Pancreas (tissue), 10 donors: ENCODE data around the gene CHRDL2. TPM values are rescaled to one million over a fixed set of nuclear protein-coding genes. Genes with fewer than 3 reads are reported as not detected.
A peak's percentile ranks its signal among the peaks of the same experiment; 100 is the strongest.

Experiments
- ATAC-seq, 4 donors: fragments of 200-7000 bp; cut with Tn5 transposase; one replicate each; pipeline versions ENCODE4 v1.8.0 to v1.9.1; 2020; ENCODE audit warnings: mild to moderate bottlenecking in 4 of 4, moderate library complexity in 4 of 4
- DNase-seq, 6 donors: peaks; one replicate each; pipeline ENCODE4 v3.0.0-alpha.2; 2020
- FAIRE-seq: peaks from 2 replicates; lab custom pipeline; 2012; peaks lifted over from hg19 to GRCh38; lab: Jason Lieb, UNC
- H3K27ac ChIP-seq, 4 donors: fragments of 200-600 bp; sonication (generic); 1 replicate in 3 of 4; 2 replicates in 1 of 4; pipeline versions ENCODE4 v1.5.0 to v1.8.0; 2020
- H3K27me3 ChIP-seq, 4 donors: fragments of 200-600 bp; one replicate each; pipeline ENCODE4 v1.8.0; 2021
- H3K36me3 ChIP-seq, 3 donors: fragments of 200-600 bp; sonication (generic) in 1 of 3; one replicate each; pipeline versions ENCODE4 v1.5.0 to v1.8.0; 2020 to 2021
- H3K4me1 ChIP-seq, 3 donors: fragments of 200-600 bp; one replicate each; pipeline ENCODE4 v1.8.0; 2021
- H3K4me3 ChIP-seq, 4 donors: fragments of 200-600 bp; sonication (generic) in 2 of 4; one replicate each; pipeline versions ENCODE4 v1.5.0 to v1.8.0; 2020 to 2021
- H3K9me3 ChIP-seq, 4 donors: fragments of 200-600 bp; one replicate each; pipeline ENCODE4 v1.8.0; 2021
- CTCF ChIP-seq, 4 donors: fragments of 200-600 bp; sonication (generic) in 3 of 4; IDR thresholded peaks; one replicate each; pipeline versions ENCODE4 v1.5.0 to v1.8.0; 2021; ENCODE audit warnings: antibody characterized with exemption in 4 of 4
- WGBS, 2 donors: extraction: QIAGEN DNeasy Blood & Tissue Kit; methylation state at CpG; one replicate each; pipeline ENCODE4 v1.1.7; 2013; 5-methylcytosine and 5-hydroxymethylcytosine counted together
- intact Hi-C, 3 donors: fragments of 100-400 bp; cut with DNase I; formaldehyde crosslinking; loops; one replicate each; pipeline versions ENCODE4 v1.11.1 to v1.14.2; 2022
- polyA plus RNA-seq, 2 donors: library from polyadenylated mRNA; stranded (reverse); fragments of 200-250 nt; gene quantifications; one replicate each; pipeline ENCODE4 v1.2.3, GENCODE V29; 2013
- total RNA-seq, 6 donors: library from RNA; stranded (reverse); fragmentation: NEBNext Ultra II Directional in 4 of 6; extraction: Animal tissue kit (Norgen Biotek cat#: 25700) in 4 of 6; gene quantifications; one replicate each; pipeline versions ENCODE4 v1.2.1 to v1.2.4, GENCODE V29; 2021 to 2023
- donor health status: healthy with polysubstance abuse.
- donor health status: DM: no; HTN: no; CAD: no; lungs with moderate emphysema.
- donor health status: DM: no; HTN: no; CAD: no.
- donor health status: control.
- donor health status: control.
- donor health status: Bipolar disorder and iron deficiency.
- donor health status: DM: yes; HTN: yes; CAD: no.
- donor health status: DM: no; HTN: no; CAD: no.
- donor health status: DM: no; HTN: no; CAD: no.
- donor health status: DM: yes; HTN: yes; CAD: no.

The CHRDL2 gene
- total and polyA plus RNA-seq, 8 donors: 0.72 to 6.9 (median 2.0) TPM; not detected in 1

DNA sequence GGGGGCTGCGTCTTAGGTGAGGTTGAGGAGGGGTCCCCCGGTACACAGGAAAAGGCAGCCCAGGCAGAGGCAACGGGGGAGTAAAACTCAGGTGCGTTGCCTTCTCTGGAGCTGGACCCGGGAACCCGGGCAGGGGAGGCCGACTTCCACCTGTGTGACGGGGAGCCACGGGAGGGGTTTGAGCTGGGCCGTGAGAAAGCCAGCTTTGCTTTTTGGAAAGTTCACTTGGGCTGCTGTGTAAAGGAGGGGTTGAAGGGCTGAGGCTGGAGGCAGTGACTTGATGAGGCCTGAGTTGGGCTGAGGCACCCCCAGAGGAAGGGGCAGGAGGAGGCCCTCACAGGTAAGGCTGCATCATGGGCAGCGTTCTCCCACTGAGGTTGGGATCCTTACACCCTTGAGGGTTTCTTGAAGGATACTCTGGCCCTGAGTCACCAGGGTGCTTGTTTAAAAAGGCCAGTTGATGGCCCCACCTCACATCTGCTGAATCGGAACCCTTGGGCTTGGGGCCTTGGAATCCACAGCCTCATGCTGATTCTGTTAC lies 47.2 kb downstream of the CHRDL2 start:
- Histone ChIP-seq H3K4me3 (peak overlapping the region in 2 of 4 donors; percentile 47 to 48), H3K9me3 (no peaks in the 10 kb centered on the region), H3K36me3 (no peaks in the 10 kb centered on the region), H3K4me1 (peaks cover 10 to 16% (median 12%) of the 10 kb centered on the region in 3 donors), H3K27me3 (no peaks in the 10 kb centered on the region), H3K27ac (no peak overlapping the region)
- DNase-seq: peak in 1 of 6 donors; percentile 47
- FAIRE-seq: no peak
- TF ChIP-seq CTCF (IDR thresholded peaks at IDR 0.05): no peak
- intact Hi-C loops: no loop called here
- 82 to 85% methylated on average over 12 of the region's 12 CpGs for WGBS, 2 donors
- ATAC-seq: no peak

DNA sequence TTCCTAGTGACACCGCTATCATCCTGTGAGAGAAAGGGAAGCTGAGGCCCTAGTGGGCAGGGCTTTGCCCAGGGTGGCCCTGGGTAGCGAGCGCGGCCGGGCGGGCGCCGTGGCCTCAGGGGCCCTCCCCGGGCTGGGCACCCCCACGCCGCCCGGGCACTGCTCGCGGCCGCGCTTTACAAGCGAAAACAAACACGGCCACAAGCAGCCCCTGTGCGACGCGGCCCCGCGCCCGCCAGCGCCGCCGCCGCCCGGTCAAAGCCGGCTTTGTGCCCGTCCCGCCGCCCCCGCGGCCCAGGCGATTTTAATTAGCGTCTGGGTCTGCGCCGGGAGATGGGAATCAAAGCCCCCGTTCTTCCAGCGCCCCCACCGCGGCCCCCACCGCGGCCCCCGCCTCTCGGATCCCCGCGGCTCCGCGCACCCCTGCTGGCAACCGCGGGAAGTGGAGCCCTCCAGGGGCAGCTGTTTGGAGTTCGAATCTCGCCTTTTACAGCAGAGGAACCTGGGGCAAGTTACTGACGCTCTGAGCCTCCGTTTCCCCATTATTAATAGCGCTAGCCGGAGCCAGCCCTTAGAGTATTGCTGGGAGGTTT lies 47.9 kb downstream of the CHRDL2 start:
- TF ChIP-seq CTCF (IDR thresholded peaks at IDR 0.05): peak; percentile 13 to 57 (median 44)
- no peaks in the 10 kb centered on the region for H3K36me3 ChIP-seq
- H3K9me3 ChIP-seq: no peaks in the 10 kb centered on the region
- H3K4me1 ChIP-seq: peaks cover 10 to 16% (median 12%) of the 10 kb centered on the region in 3 donors
- 4 to 7% methylated on average over 54 to 59 of the region's 59 CpGs for WGBS, 2 donors
- intact Hi-C loops: no loop called here
- ATAC-seq (peak; percentile 20 to 51 (median 34)), FAIRE-seq (no peak), DNase-seq (peak in 1 of 6 donors; percentile 79)
- peak overlapping the region; percentile 26 to 48 (median 38) for H3K4me3 ChIP-seq
- no peaks in the 10 kb centered on the region for H3K27me3 ChIP-seq
- peak overlapping the region in 1 of 4 donors; percentile 19 for H3K27ac ChIP-seq

DNA sequence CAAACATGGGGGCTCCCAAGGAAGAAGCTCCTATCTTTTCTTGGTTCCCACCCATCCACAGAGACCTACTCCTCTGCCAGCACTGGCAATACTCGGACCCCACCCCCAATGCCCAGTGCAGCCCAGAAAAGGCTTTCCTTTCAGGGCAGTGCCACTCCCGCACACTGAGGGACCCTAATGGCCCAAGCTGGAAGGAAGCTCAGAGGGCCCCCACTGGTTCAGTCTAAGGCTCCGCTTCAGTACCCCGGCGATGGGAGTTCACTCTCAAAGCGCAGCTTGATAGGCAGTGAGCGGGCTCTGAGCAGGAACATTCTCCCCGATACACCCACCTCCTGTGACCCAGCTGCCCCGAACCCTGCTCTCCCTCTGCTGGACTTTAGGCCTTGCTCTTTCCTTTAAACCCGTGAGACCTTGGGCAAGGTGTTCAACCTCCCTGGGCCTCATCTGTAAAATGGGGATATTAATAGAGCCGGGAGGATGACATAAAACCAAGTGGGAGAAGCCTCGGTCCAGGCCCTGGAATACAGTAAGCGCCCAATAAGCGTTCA lies 48.4 kb downstream of the CHRDL2 start:
- H3K4me1 ChIP-seq: peaks cover 10 to 16% (median 12%) of the 10 kb centered on the region in 3 donors
- intact Hi-C loops: no loop called here
- 89 to 90% methylated on average over 14 of the region's 14 CpGs for WGBS, 2 donors
- FAIRE-seq (no peak), ATAC-seq (peak in 1 of 4 donors; percentile 1), DNase-seq (peak in 1 of 6 donors; percentile 43)
- no peaks in the 10 kb centered on the region for H3K9me3 ChIP-seq
- H3K27me3 ChIP-seq: no peaks in the 10 kb centered on the region
- peak overlapping the region; percentile 26 to 48 (median 38) for H3K4me3 ChIP-seq
- H3K36me3 ChIP-seq: no peaks in the 10 kb centered on the region
- no peak for TF ChIP-seq CTCF (IDR thresholded peaks at IDR 0.05)
- peak overlapping the region in 1 of 4 donors; percentile 19 for H3K27ac ChIP-seq

DNA sequence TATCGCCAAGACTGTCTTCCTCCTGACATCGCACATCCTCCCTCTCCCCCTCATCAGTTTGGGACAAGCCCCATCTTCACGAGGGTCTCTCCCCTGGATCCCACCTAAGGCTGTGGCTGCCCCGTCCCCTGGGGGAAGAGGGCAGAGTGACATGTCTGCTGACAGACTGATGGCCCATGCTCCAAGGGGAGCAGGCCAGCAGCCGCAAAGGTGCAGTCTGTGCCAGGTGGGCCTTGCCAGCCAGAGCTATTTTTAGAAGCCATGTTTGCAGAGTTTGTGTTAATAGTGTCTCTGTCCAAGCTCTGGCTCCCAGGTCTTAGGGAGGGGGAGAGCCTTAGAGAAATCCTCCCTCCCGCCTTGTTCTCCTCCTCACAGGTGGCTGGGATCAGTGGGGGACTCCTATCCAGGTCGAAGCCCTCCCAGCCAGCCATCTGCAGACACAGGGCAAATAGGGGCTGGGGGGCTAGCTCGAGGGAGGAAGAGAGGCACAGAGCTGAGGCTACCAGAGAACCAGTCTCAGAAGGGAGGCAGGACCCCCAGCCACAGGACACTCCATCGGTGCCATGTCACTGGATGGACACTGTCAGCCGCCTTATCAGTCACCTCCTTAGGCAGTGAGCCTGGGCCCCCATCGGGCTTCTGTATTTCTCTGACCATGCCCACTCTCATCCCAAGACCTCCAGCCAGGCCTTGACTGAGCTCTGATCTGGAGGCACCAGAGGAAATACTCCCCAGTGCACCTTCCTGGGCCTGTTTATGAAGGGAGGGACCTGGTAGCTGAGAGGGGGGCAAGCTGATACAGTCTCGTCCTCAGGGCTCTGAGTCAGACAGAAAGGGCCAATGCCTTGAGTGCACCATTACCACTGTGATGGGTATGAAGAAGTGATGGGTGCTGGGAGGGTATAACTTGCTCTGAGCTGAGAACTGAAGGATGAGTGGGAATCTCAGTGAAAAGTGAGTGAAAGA lies 49.3 kb downstream of the CHRDL2 start:
- ATAC-seq: peak; percentile 87 to 92 (median 91)
- no peak overlapping the region for H3K4me3 ChIP-seq
- no peak for TF ChIP-seq CTCF (IDR thresholded peaks at IDR 0.05)
- H3K27me3 ChIP-seq: no peaks in the 10 kb centered on the region
- peaks cover 10 to 16% (median 12%) of the 10 kb centered on the region in 3 donors for H3K4me1 ChIP-seq
- peak; percentile 65 to 84 (median 73) for DNase-seq
- intact Hi-C loops: no loop called here
- no peak for FAIRE-seq
- no peaks in the 10 kb centered on the region for H3K9me3 ChIP-seq
- no peaks in the 10 kb centered on the region for H3K36me3 ChIP-seq
- H3K27ac ChIP-seq: peak overlapping the region in 2 of 4 donors; percentile 44 to 67
- WGBS, 2 donors: 39 to 40% methylated on average over 12 of the region's 12 CpGs
